Brain microvascular endothelial cell (primary cell): ENCODE data around the gene CRTAC1.
A peak's percentile ranks its signal among the peaks of the same experiment; 100 is the strongest.

Source experiments
- DNase-seq: peaks from one replicate; pipeline ENCODE4 v3.0.0-alpha.2; 2020
- H3K27ac ChIP-seq: fragments of 250-450 bp; sonication (Bioruptor Pico); 2 replicates; pipeline ENCODE4 v1.5.1; 2020; ENCODE audit warnings: mild to moderate bottlenecking, moderate library complexity
- H3K27me3 ChIP-seq: fragments of 250-450 bp; sonication (Bioruptor Pico); replicated peaks from 2 replicates; pipeline ENCODE4 v1.5.1; 2020; ENCODE audit warnings: mild to moderate bottlenecking
- H3K36me3 ChIP-seq: fragments of 250-450 bp; sonication (Bioruptor Pico); replicated peaks from 2 replicates; pipeline ENCODE4 v1.5.1; 2020; ENCODE audit warnings: mild to moderate bottlenecking
- H3K4me3 ChIP-seq: 2 replicates; pipeline ENCODE4 v1.5.1; 2011; ENCODE audit warnings: low read depth, mild to moderate bottlenecking, control low read depth, low read length, moderate library complexity
- CTCF ChIP-seq: IDR thresholded peaks from 2 replicates; pipeline ENCODE4 v1.5.1; 2011; ENCODE audit warnings: low read depth, mild to moderate bottlenecking, moderate library complexity, low read length, control low read depth, inconsistent platforms; ENCODE audit errors: missing control alignments
- in situ Hi-C: cut with HindIII; loops from 2 replicates; pipeline ENCODE4 v1.10.0; 2017; ENCODE audit warnings: low sequenced_read_pairs, low pct_ligation_motif_present

Gene CRTAC1

GRCh38 chr10:98028168-98028770, 2.2 kb downstream of the CRTAC1 start:
- in situ Hi-C loops = no loop called here
- H3K27ac ChIP-seq = no peak overlapping the region
- peaks cover 54% of the 10 kb centered on the region for H3K27me3 ChIP-seq
- peak; percentile 84 for TF ChIP-seq CTCF
- H3K4me3 ChIP-seq = no peak overlapping the region
- no peak for DNase-seq
- no peaks in the 10 kb centered on the region for H3K36me3 ChIP-seq

GRCh38 chr10:98023024-98023423, 7.4 kb downstream of the CRTAC1 start:
- Histone ChIP-seq H3K27me3 (peaks cover 4% of the 10 kb centered on the region), H3K27ac (no peak overlapping the region), H3K36me3 (no peaks in the 10 kb centered on the region), H3K4me3 (no peak overlapping the region)
- TF ChIP-seq CTCF = no peak
- in situ Hi-C loops = no loop called here
- no peak for DNase-seq

GRCh38 chr10:98020784-98021183, 9.6 kb downstream of the CRTAC1 start:
- no peak for DNase-seq
- no peak for TF ChIP-seq CTCF
- no peaks in the 10 kb centered on the region for H3K36me3 ChIP-seq
- no peak overlapping the region for H3K4me3 ChIP-seq
- no peaks in the 10 kb centered on the region for H3K27me3 ChIP-seq
- no peak overlapping the region for H3K27ac ChIP-seq
- in situ Hi-C loops = no loop called here

- H3K27me3 ChIP-seq = no peaks in the 10 kb centered on the region
- TF ChIP-seq CTCF = no peak
- H3K4me3 ChIP-seq = no peak overlapping the region
- DNase-seq = no peak
- in situ Hi-C loops = no loop called here
- no peaks in the 10 kb centered on the region for H3K36me3 ChIP-seq
- no peak overlapping the region for H3K27ac ChIP-seq
Observed at GRCh38 chr10:98020254-98020653, 10.2 kb downstream of the CRTAC1 start.

- Histone ChIP-seq H3K36me3 (no peaks in the 10 kb centered on the region), H3K27me3 (no peaks in the 10 kb centered on the region), H3K27ac (no peak overlapping the region), H3K4me3 (no peak overlapping the region)
- in situ Hi-C loops = no loop called here
- no peak for TF ChIP-seq CTCF
- DNase-seq = no peak
Observed at GRCh38 chr10:98019784-98020183, 10.6 kb downstream of the CRTAC1 start.

GRCh38 chr10:98016772-98017475, 13.5 kb downstream of the CRTAC1 start:
- no peak overlapping the region for H3K4me3 ChIP-seq
- H3K36me3 ChIP-seq = no peaks in the 10 kb centered on the region
- no peak overlapping the region for H3K27ac ChIP-seq
- H3K27me3 ChIP-seq = no peaks in the 10 kb centered on the region
- in situ Hi-C loops = no loop called here
- TF ChIP-seq CTCF = no peak
- DNase-seq = no peak
